ENCODE data around the gene GABRB2.
"Not testable (repeated sequence)": the region's sequence is repeated elsewhere in the genome, so short reads cannot be mapped to it uniquely, and the experiment has no call there.

GABRB2 gene

GRCh38 chr5:161546470-161547301 lies at the start of gene GABRB2:
TSS of gene GABRB2 (minus strand) at chr5:161546725. CDS start at chr5:161546643, 82 bp downstream.
- no peak for DNase-seq

- DNase-seq, result no peak
These were observed 39.3 kb upstream of the GABRB2 start for GRCh38 chr5:161585798-161586197.

GRCh38 chr5:161580621-161581020 lies 34.1 kb upstream of the GABRB2 start:
- no peak for DNase-seq

- DNase-seq, result no peak
These were observed 26.4 kb upstream of the GABRB2 start for GRCh38 chr5:161572914-161573313.

GRCh38 chr5:161566081-161566480 lies 19.6 kb upstream of the GABRB2 start:
- DNase-seq, result no peak

- no peak for DNase-seq
These were observed 15.9 kb upstream of the GABRB2 start for GRCh38 chr5:161562446-161562845.

GRCh38 chr5:161549106-161549505 lies 2.6 kb upstream of the GABRB2 start:
- DNase-seq, result no peak

GRCh38 chr5:161548487-161549094 lies 2.1 kb upstream of the GABRB2 start:
- no peak for DNase-seq

- no peak for DNase-seq
These were observed 1.4 kb upstream of the GABRB2 start for GRCh38 chr5:161547738-161548486.

GRCh38 chr5:161547406-161547737 lies 847 bp upstream of the GABRB2 start:
- DNase-seq, result no peak

GRCh38 chr5:161546095-161546469 lies 443 bp downstream of the GABRB2 start:
- DNase-seq, result no peak

- DNase-seq, result no peak
These were observed 1.0 kb downstream of the GABRB2 start for GRCh38 chr5:161545344-161546094.

- peak; percentile 18 for DNase-seq
These were observed 2.2 kb downstream of the GABRB2 start for GRCh38 chr5:161544350-161544765.

GRCh38 chr5:161539016-161539415 lies 7.5 kb downstream of the GABRB2 start:
- no peak for DNase-seq

GRCh38 chr5:161535762-161536161 lies 10.8 kb downstream of the GABRB2 start:
- no peak for DNase-seq

- no peak for DNase-seq
These were observed 15.8 kb downstream of the GABRB2 start for GRCh38 chr5:161530700-161531099.

- DNase-seq, result no peak
These were observed 32.6 kb downstream of the GABRB2 start for GRCh38 chr5:161513942-161514341.

- DNase-seq, result no peak
These were observed 38.9 kb downstream of the GABRB2 start for GRCh38 chr5:161507591-161507990.

GRCh38 chr5:161505160-161505559 lies 41.4 kb downstream of the GABRB2 start:
- not testable (repeated sequence) for DNase-seq

- DNase-seq, result no peak
These were observed 48.0 kb downstream of the GABRB2 start for GRCh38 chr5:161498531-161498930.

- no peak for DNase-seq
These were observed 62.8 kb downstream of the GABRB2 start for GRCh38 chr5:161483721-161484120.

- no peak for DNase-seq
These were observed 64.6 kb downstream of the GABRB2 start for GRCh38 chr5:161481922-161482321.

Data from NCI-H1092 (cell line).